Gastroesophageal sphincter (tissue), 3 donors: Measurements from ENCODE around the gene ABL2.

Experiments
- CTCF ChIP-seq, 4 experiments: fragments of 200-600 bp in 2 of 4; fragments of 450-650 bp in 2 of 4; sonication (generic) in 1 of 4; IDR thresholded peaks; one replicate each; pipeline ENCODE4 v1.5.1; 2017 to 2019; ENCODE audit warnings: antibody characterized with exemption in 4 of 4, mild to moderate bottlenecking in 2 of 4, moderate library complexity in 2 of 4
- EP300 ChIP-seq: sonication (generic); formaldehyde crosslinking; IDR thresholded peaks from one replicate; pipeline ENCODE4 v1.6.1; 2017; ENCODE audit warnings: antibody characterized with exemption, mild to moderate bottlenecking
- POLR2A ChIP-seq, 2 donors: fragments of 450-650 bp; IDR thresholded peaks; one replicate each; pipeline ENCODE4 v1.6.1; 2017; ENCODE audit warnings: antibody characterized with exemption in 2 of 2, mild to moderate bottlenecking in 2 of 2, moderate library complexity in 1 of 2

- TF ChIP-seq CTCF (IDR thresholded peaks at IDR 0.05) (no peak), POLR2A (IDR thresholded peaks at IDR 0.05) (no peak), EP300 (no peak)
Observed at GRCh38 chr1:179155615-179156014, 73.9 kb downstream of the ABL2 start.
